22Rv1 (cell line): ENCODE results near the gene ENTPD6.

Experiments
- H3K27ac ChIP-seq: fragments of 450-650 bp; 2 replicates; pipeline ENCODE4 v1.5.1; 2017
- CTCF ChIP-seq: fragments of 450-650 bp; IDR thresholded peaks from 2 replicates; pipeline ENCODE4 v1.5.1; 2017; ENCODE audit warnings: mild to moderate bottlenecking
- ZFX ChIP-seq: fragments of 450-650 bp; IDR thresholded peaks from 2 replicates; pipeline ENCODE4 v1.6.1; 2017; ENCODE audit warnings: antibody characterized with exemption, borderline replicate concordance

Gene ENTPD6

GRCh38 chr20:25195014-25195961 lies at the start of gene ENTPD6:
Gene ENTPD6 (plus strand): TSS chr20:25195712. CDS start chr20:25206537, 10,825 bp downstream.
- no peak for TF ChIP-seq ZFX
- TF ChIP-seq CTCF: peak; percentile 38
- H3K27ac ChIP-seq: peak within 1 kb of the TSS; percentile 70

GRCh38 chr20:25146976-25147375 lies 48.5 kb upstream of the ENTPD6 start:
- TF ChIP-seq CTCF (no peak), ZFX (no peak)
- no peak overlapping the region for H3K27ac ChIP-seq

- TF ChIP-seq ZFX: no peak
- TF ChIP-seq CTCF: no peak
Observed at GRCh38 chr20:25147716-25148115, 47.8 kb upstream of the ENTPD6 start.

GRCh38 chr20:25148181-25148981 lies 47.1 kb upstream of the ENTPD6 start:
- H3K27ac ChIP-seq: no peak overlapping the region
- TF ChIP-seq CTCF (no peak), ZFX (no peak)

More at GRCh38 chr20:25147716-25148115, 47.8 kb upstream of the ENTPD6 start:
- H3K27ac ChIP-seq: no peak overlapping the region

GRCh38 chr20:25148982-25149846 lies 46.3 kb upstream of the ENTPD6 start:
- no peak overlapping the region for H3K27ac ChIP-seq
- TF ChIP-seq ZFX: no peak
- TF ChIP-seq CTCF: no peak

- TF ChIP-seq ZFX (no peak), CTCF (no peak)
- no peak overlapping the region for H3K27ac ChIP-seq
Observed at GRCh38 chr20:25150016-25150415, 45.5 kb upstream of the ENTPD6 start.
